GM10266 (cell line): ENCODE results near the gene SLCO1B1.

ENCODE experiments used
- DNase-seq: peaks from one replicate; pipeline ENCODE4 v3.0.0; 2012; ENCODE audit errors: extremely low spot score
- TF ChIP-seq, protein P1 (sequence below): IDR thresholded peaks from 2 replicates; pipeline ENCODE4 v1.5.1; 2012; ENCODE audit warnings: mild to moderate bottlenecking, low read depth; ENCODE audit not compliant: control insufficient read depth, insufficient read depth; ENCODE audit errors: missing control alignments

The SLCO1B1 gene

GRCh38 chr12:21223930-21224329, 92.9 kb downstream of the SLCO1B1 start:
- no peak for DNase-seq
- TF ChIP-seq, protein P1, sequence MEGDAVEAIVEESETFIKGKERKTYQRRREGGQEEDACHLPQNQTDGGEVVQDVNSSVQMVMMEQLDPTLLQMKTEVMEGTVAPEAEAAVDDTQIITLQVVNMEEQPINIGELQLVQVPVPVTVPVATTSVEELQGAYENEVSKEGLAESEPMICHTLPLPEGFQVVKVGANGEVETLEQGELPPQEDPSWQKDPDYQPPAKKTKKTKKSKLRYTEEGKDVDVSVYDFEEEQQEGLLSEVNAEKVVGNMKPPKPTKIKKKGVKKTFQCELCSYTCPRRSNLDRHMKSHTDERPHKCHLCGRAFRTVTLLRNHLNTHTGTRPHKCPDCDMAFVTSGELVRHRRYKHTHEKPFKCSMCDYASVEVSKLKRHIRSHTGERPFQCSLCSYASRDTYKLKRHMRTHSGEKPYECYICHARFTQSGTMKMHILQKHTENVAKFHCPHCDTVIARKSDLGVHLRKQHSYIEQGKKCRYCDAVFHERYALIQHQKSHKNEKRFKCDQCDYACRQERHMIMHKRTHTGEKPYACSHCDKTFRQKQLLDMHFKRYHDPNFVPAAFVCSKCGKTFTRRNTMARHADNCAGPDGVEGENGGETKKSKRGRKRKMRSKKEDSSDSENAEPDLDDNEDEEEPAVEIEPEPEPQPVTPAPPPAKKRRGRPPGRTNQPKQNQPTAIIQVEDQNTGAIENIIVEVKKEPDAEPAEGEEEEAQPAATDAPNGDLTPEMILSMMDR, result no peak

GRCh38 chr12:21234395-21234794, 103.4 kb downstream of the SLCO1B1 start:
- TF ChIP-seq, protein P1, result no peak
- no peak for DNase-seq

DNA sequence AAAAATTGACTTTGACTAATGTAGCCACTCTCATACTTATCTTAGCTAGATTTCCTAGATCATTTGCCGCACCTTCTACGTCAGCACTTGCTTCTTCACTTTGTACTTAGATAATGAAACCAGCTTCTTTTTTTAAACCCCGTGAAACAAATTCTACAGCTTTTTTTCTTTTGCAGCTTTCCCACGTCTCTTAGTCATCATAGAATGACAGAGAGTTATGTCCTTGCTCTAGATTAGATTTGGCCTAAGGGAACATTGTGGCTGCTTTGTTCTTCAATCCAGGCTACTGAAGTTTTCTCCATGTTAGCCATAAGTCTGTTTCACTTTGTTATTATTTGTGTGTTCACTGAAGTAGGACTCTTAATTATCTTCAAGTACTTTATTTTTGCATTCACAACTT, 108.9 kb downstream of the SLCO1B1 start:
- TF ChIP-seq, protein P1, result no peak

GRCh38 chr12:21248679-21249078, 117.7 kb downstream of the SLCO1B1 start:
- no peak for DNase-seq
- TF ChIP-seq, protein P1, result no peak

More for the DNA sequence above, 108.9 kb downstream of the SLCO1B1 start:
- no peak for DNase-seq

DNA sequence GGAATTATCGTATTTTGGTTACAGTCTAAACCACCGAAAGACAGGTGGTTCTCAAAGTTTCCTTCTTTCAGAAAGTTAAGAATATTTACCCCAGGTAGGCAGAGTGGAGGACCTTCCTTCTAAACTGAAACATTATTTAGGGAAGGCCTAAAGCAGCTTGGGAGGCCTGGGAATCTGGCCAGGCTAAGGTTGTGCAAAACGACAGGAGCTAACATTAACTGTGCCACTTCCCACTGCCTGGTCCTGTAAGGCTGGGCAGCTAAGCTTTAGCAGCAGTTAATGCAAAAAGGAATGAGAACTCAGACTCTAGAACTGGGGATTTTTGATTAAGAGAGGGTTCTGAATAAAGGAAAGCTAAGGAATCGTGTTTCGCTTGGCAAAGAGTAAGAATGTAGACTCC, 121.1 kb downstream of the SLCO1B1 start:
- DNase-seq, result no peak
- TF ChIP-seq, protein P1, result no peak

GRCh38 chr12:21257172-21257571, 126.2 kb downstream of the SLCO1B1 start:
- TF ChIP-seq, protein P1, result no peak
- no peak for DNase-seq

- TF ChIP-seq, protein P1, result no peak
These were observed 133.2 kb downstream of the SLCO1B1 start for GRCh38 chr12:21264232-21264631.

DNA sequence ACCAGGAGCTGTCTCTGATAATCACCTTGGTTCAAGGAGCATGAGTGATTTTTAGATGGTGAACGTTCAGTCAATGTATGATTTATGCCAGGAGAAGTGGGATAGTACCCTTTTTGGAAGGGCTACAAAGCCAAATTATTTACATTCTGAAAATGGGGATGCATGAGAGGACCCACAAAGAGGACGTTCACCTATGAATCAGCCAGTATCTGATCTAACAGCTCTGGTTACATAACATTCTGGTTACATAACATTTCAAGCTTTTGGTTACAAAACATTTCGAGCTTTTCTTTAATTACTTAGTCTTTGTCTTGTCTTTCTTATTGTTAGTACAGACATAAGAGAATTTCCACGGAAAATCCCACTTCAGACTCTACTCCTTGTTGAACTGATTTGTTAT, 134.9 kb downstream of the SLCO1B1 start:
- DNase-seq, result no peak
- TF ChIP-seq, protein P1, result no peak

More at GRCh38 chr12:21264232-21264631, 133.2 kb downstream of the SLCO1B1 start:
- no peak for DNase-seq
